Esophagus squamous epithelium (tissue), 5 donors: ENCODE data around the gene TTC3. TPM values are rescaled to one million over a fixed set of nuclear protein-coding genes. Genes with fewer than 3 reads are reported as not detected.

Experiments
- DNase-seq: peaks from one replicate; lab custom pipeline; 2025; lab: John Stamatoyannopoulos, UW
- H3K27ac ChIP-seq, 4 donors: fragments of 200-600 bp; sonication (generic); one replicate each; pipeline ENCODE4 v1.5.1; 2016 to 2019; ENCODE audit warnings: mild to moderate bottlenecking in 1 of 4
- H3K27me3 ChIP-seq, 4 donors: fragments of 200-600 bp; sonication (generic); 1 replicate in 3 of 4; 2 replicates in 1 of 4; pipeline versions ENCODE4 v1.5.1 to v1.6.0; 2017 to 2021; ENCODE audit warnings: antibody characterized with exemption in 1 of 4
- H3K36me3 ChIP-seq, 3 donors: fragments of 200-600 bp; sonication (generic); one replicate each; pipeline ENCODE4 v1.5.1; 2016 to 2019
- H3K4me1 ChIP-seq, 3 donors: fragments of 200-600 bp; sonication (generic); one replicate each; pipeline ENCODE4 v1.5.1; 2017 to 2019
- H3K4me3 ChIP-seq, 4 donors: fragments of 200-600 bp; sonication (generic); 1 replicate in 3 of 4; 2 replicates in 1 of 4; pipeline ENCODE4 v1.5.1; 2016 to 2019; ENCODE audit warnings: mild to moderate bottlenecking in 2 of 4, moderate library complexity in 1 of 4
- H3K9me3 ChIP-seq, 3 donors: fragments of 200-600 bp; sonication (generic); one replicate each; pipeline ENCODE4 v1.5.1; 2016 to 2019
- CTCF ChIP-seq, 6 experiments: fragments of 450-650 bp in 4 of 6; fragments of 200-600 bp in 2 of 6; sonication (generic) in 2 of 6; IDR thresholded peaks; one replicate each; pipeline ENCODE4 v1.5.1; 2016 to 2019; ENCODE audit warnings: antibody characterized with exemption in 6 of 6, mild to moderate bottlenecking in 4 of 6, moderate library complexity in 4 of 6
- POLR2A ChIP-seq, 4 donors: fragments of 450-650 bp; IDR thresholded peaks; one replicate each; pipeline ENCODE4 v1.6.1; 2017; ENCODE audit warnings: antibody characterized with exemption in 4 of 4, mild to moderate bottlenecking in 4 of 4, moderate library complexity in 3 of 4
- WGBS, 2 donors: methylation state at CpG; one replicate each; pipeline ENCODE4 v1.1.5; 2018; 5-methylcytosine and 5-hydroxymethylcytosine counted together
- intact Hi-C: fragments of 100-400 bp; cut with DNase I; formaldehyde crosslinking; loops from one replicate; pipeline ENCODE4 v1.15.0; 2022
- total RNA-seq, 4 donors: library from RNA; depleted of rRNA; stranded (reverse); fragments of >200 nt; gene quantifications; one replicate each; pipeline ENCODE4 v1.1.0, GENCODE V29; 2016
- donor health status: DM: yes; HTN: yes; CAD: no.

TTC3 gene
- total RNA-seq, 4 donors from 2014 or later = 41.2 to 80.1 (median 64.1) TPM

GRCh38 chr21:37146320-37147235 is 73.5 kb downstream of the TTC3 start:
- intact Hi-C loops = no loop called here
- H3K36me3 ChIP-seq = peaks cover 0 to 87% (median 3%) of the 10 kb centered on the region in 3 donors

GRCh38 chr21:37149411-37149810 is 76.4 kb downstream of the TTC3 start:
- TF ChIP-seq POLR2A (IDR thresholded peaks at IDR 0.05) (no peak), CTCF (IDR thresholded peaks at IDR 0.05) (no peak)
- no peaks in the 10 kb centered on the region for H3K4me1 ChIP-seq
- no peak overlapping the region for H3K4me3 ChIP-seq
- no peak for DNase-seq
- peaks cover 3 to 96% (median 5%) of the 10 kb centered on the region in 3 donors for H3K36me3 ChIP-seq
- intact Hi-C loops = no loop called here
- no peaks in the 10 kb centered on the region for H3K27me3 ChIP-seq
- no peaks in the 10 kb centered on the region for H3K9me3 ChIP-seq
- H3K27ac ChIP-seq = peak overlapping the region in 2 of 4 donors; percentile 30 to 70

More at GRCh38 chr21:37146320-37147235, 73.5 kb downstream of the TTC3 start:
- Histone ChIP-seq H3K27me3 (no peaks in the 10 kb centered on the region), H3K9me3 (no peaks in the 10 kb centered on the region), H3K4me1 (no peaks in the 10 kb centered on the region), H3K4me3 (no peak overlapping the region), H3K27ac (no peak overlapping the region)
- no peak for DNase-seq
- TF ChIP-seq POLR2A (IDR thresholded peaks at IDR 0.05) (no peak), CTCF (IDR thresholded peaks at IDR 0.05) (no peak)
- 61 to 74% methylated on average over 8 of the region's 8 CpGs for WGBS, 2 donors

- H3K36me3 ChIP-seq = peaks cover 3 to 96% (median 5%) of the 10 kb centered on the region in 3 donors
- 66 to 78% methylated on average over 4 of the region's 4 CpGs for WGBS, 2 donors
Observed at GRCh38 chr21:37153196-37153934, 80.3 kb downstream of the TTC3 start.

GRCh38 chr21:37153935-37154350 is 80.9 kb downstream of the TTC3 start:
- Histone ChIP-seq H3K36me3 (peaks cover 3 to 96% (median 5%) of the 10 kb centered on the region in 3 donors), H3K4me1 (no peaks in the 10 kb centered on the region), H3K27ac (no peak overlapping the region), H3K27me3 (no peaks in the 10 kb centered on the region), H3K4me3 (no peak overlapping the region), H3K9me3 (no peaks in the 10 kb centered on the region)
- DNase-seq = no peak
- intact Hi-C loops = no loop called here
- 70 to 80% methylated on average over 8 to 9 of the region's 9 CpGs for WGBS, 2 donors
- TF ChIP-seq POLR2A (IDR thresholded peaks at IDR 0.05) = no peak
- no peak for TF ChIP-seq CTCF (IDR thresholded peaks at IDR 0.05)

More at GRCh38 chr21:37153196-37153934, 80.3 kb downstream of the TTC3 start:
- TF ChIP-seq POLR2A (IDR thresholded peaks at IDR 0.05) = no peak
- no peak for TF ChIP-seq CTCF (IDR thresholded peaks at IDR 0.05)
- intact Hi-C loops = no loop called here
- H3K4me3 ChIP-seq = no peak overlapping the region
- no peak overlapping the region for H3K27ac ChIP-seq
- H3K9me3 ChIP-seq = no peaks in the 10 kb centered on the region
- H3K27me3 ChIP-seq = no peaks in the 10 kb centered on the region
- no peaks in the 10 kb centered on the region for H3K4me1 ChIP-seq
- DNase-seq = no peak
